ENCODE data around the gene CCDC40. TPM values are rescaled to one million over a fixed set of nuclear protein-coding genes. Genes with fewer than 3 reads are reported as not detected.

CCDC40 gene
- polyA plus RNA-seq, 4 donors = 6.8 to 18.0 (median 14.3) TPM

GRCh38 chr17:80099291-80100034 is 63.0 kb downstream of the CCDC40 start:
- DNase-seq (ENCODE audit: low read depth in 4 of 4, low spot score in 3 of 4) = no peak

GRCh38 chr17:80100035-80100323 is 63.5 kb downstream of the CCDC40 start:
- DNase-seq (ENCODE audit: low read depth in 4 of 4, low spot score in 3 of 4) = no peak

GRCh38 chr17:80101011-80101945 is 64.8 kb downstream of the CCDC40 start, which contains the start of gene GAA:
GAA (plus strand) TSS chr17:80101581; CDS start chr17:80104587, 3,006 bp downstream.
- peak in 3 of 4 donors; percentile 74 to 80 (median 75) for DNase-seq (ENCODE audit: low read depth in 4 of 4, low spot score in 3 of 4)

- DNase-seq (ENCODE audit: low read depth in 4 of 4, low spot score in 3 of 4) = no peak
Measured at GRCh38 chr17:80101946-80102663, 65.7 kb downstream of the CCDC40 start.

GRCh38 chr17:80102664-80103448 is 66.4 kb downstream of the CCDC40 start:
- no peak for DNase-seq (ENCODE audit: low read depth in 4 of 4, low spot score in 3 of 4)

GRCh38 chr17:80103449-80104085 is 67.1 kb downstream of the CCDC40 start:
- no peak for DNase-seq (ENCODE audit: low read depth in 4 of 4, low spot score in 3 of 4)

- no peak for DNase-seq (ENCODE audit: low read depth in 4 of 4, low spot score in 3 of 4)
Measured at GRCh38 chr17:80104321-80104955, 68.0 kb downstream of the CCDC40 start.

GRCh38 chr17:80104956-80105375 is 68.5 kb downstream of the CCDC40 start:
- no peak for DNase-seq (ENCODE audit: low read depth in 4 of 4, low spot score in 3 of 4)

- DNase-seq (ENCODE audit: low read depth in 4 of 4, low spot score in 3 of 4) = no peak
Measured at GRCh38 chr17:80105762-80106161, 69.3 kb downstream of the CCDC40 start.

GRCh38 chr17:80106176-80106575 is 69.7 kb downstream of the CCDC40 start:
- DNase-seq (ENCODE audit: low read depth in 4 of 4, low spot score in 3 of 4) = no peak

- no peak for DNase-seq (ENCODE audit: low read depth in 4 of 4, low spot score in 3 of 4)
Measured at GRCh38 chr17:80106751-80107150, 70.3 kb downstream of the CCDC40 start.

GRCh38 chr17:80107231-80108021 is 71.0 kb downstream of the CCDC40 start:
- no peak for DNase-seq (ENCODE audit: low read depth in 4 of 4, low spot score in 3 of 4)

GRCh38 chr17:80108036-80108971 is 71.9 kb downstream of the CCDC40 start:
- DNase-seq (ENCODE audit: low read depth in 4 of 4, low spot score in 3 of 4) = no peak

- no peak for DNase-seq (ENCODE audit: low read depth in 4 of 4, low spot score in 3 of 4)
Measured at GRCh38 chr17:80109066-80109660, 72.7 kb downstream of the CCDC40 start.

- no peak for DNase-seq (ENCODE audit: low read depth in 4 of 4, low spot score in 3 of 4)
Measured at GRCh38 chr17:80109713-80110446, 73.4 kb downstream of the CCDC40 start.

- no peak for DNase-seq (ENCODE audit: low read depth in 4 of 4, low spot score in 3 of 4)
Measured at GRCh38 chr17:80110447-80110812, 74.0 kb downstream of the CCDC40 start.

Measured in left renal pelvis (tissue), 4 donors.